OCI-M2 (cell line): Measurements from ENCODE around the gene POC5.
A peak's percentile ranks its signal among the peaks of the same experiment; 100 is the strongest.
"Not testable (repeated sequence)": the region's sequence is repeated elsewhere in the genome, so short reads cannot be mapped to it uniquely, and the experiment has no call there.

Experiments
- DNase-seq: peaks from one replicate; lab custom pipeline; 2025; ENCODE audit not compliant: unreplicated experiment; lab: John Stamatoyannopoulos, UW

The POC5 gene, protein sequence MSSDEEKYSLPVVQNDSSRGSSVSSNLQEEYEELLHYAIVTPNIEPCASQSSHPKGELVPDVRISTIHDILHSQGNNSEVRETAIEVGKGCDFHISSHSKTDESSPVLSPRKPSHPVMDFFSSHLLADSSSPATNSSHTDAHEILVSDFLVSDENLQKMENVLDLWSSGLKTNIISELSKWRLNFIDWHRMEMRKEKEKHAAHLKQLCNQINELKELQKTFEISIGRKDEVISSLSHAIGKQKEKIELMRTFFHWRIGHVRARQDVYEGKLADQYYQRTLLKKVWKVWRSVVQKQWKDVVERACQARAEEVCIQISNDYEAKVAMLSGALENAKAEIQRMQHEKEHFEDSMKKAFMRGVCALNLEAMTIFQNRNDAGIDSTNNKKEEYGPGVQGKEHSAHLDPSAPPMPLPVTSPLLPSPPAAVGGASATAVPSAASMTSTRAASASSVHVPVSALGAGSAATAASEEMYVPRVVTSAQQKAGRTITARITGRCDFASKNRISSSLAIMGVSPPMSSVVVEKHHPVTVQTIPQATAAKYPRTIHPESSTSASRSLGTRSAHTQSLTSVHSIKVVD

DNA sequence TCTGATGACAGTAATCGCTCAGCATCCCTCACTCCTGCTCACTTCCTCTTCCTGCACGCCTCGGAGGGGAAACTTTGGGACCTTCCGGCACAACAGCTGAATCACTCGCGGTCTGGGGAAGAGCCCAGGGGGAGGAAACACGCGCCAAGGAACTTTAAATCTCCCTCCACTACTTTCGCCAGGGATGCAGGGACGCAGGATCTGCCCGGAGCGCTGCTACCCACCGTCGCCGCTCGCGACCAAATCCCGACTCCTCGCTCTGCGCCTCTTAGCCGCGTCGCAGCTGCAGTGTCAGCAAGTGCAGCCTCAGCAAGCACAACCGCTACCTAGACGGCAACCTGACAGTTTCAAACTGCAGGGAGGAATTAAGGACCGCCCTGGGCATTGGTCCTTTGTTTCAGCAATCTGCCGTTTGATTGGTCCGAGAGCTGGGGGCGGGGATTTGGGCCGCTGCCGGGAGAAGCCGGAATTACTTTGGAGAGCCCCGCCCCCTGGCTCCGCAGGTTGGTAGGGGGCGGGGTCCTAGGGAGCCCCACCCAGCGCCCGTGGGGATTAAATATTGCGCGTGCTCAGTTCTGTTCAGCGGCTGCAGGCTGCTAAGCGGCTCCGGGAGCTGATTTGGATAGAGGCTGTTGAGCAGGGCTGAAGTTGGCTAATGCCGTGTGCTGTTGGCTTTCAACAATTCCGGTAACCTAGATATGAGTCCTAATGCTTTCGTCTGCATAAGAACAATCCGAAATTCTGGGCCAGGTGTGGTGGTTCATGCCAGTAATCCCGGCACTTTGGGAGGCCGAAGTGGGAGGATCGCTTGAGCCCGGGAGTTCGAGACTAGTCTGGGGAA is at the start of gene POC5:
Gene POC5 (minus strand): TSS at position 356 of the 841 bp plus-strand sequence. CDS start 4,500 bp downstream, outside the sequence.
- peak; percentile 87 for DNase-seq

DNA sequence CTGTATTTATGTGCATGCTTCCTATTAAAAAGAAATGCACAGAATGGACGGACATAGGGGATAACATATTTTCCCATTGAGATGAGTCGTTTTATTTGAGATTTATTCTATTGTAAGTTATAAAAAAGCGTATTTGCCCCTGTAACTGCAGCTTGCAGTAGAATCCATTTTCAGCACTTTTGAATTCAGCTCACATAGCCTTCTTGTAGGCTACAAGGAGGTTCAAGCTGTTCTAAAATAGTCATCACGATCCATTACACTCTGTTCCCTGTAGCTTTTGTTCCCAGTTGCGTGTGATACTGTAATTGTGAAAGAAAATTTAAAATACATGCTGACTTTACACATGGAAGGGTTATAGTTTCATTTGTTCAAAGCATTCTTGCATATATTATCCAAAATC is 40.9 kb upstream of the POC5 start:
- no peak for DNase-seq

DNA sequence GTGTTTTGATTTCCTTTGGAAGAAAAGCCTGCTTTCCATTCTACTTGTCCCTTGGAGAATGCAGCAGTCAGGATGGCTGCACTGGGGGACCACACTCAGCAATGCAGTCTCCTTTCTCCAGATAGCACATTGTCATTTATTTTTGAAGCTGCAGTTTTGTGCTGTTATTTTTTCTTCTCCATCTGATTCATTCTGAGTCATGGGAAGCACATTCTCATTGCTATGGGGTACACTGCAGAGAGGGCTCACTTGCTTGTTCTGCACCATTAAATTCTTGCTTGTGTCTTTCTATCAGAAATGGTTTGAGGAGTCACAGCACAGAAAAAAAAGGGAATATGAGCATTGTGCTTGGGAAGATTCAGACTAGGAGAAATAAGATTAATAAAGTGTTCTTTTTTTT is 39.7 kb upstream of the POC5 start:
- DNase-seq = no peak

DNA sequence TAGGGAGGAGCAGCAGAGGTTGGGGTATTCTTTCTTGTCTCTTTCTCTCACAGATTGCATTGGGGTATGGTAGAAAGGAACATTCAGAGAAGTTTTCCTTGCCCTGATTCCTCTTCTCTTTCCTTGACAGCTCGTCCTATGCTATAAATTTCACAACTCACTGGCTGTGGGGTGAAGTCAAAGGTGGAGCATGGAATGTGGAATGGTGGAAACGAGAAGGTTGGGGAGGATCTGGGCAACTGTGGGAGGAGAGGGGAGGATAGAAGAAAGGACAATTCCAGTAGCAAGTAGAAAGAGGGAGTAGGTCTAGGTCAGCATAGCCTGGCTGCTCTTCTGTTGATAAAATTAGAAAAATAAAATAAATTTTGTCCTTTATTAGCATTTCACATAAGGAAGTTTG is 39.0 kb upstream of the POC5 start:
- DNase-seq = no peak

DNA sequence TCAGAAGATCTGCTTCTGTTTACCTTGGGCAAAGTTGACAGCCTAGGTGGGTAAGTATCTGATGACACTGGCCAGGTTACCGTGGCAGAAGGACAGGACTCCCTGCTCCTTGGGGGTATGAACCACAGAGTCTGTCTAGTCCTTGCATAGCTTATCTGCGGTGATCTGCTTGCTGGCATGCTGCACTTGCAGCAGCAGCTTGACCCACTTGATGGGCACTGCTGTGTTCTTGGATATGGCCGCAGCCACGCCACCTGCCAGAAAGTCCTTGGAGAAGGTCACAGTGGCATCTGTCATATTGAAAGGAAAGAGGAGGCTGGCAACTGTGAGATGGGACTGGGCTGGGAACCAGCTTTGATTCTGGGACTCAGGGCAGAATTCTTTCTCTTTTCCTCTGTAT is 35.9 kb upstream of the POC5 start:
- no peak for DNase-seq

DNA sequence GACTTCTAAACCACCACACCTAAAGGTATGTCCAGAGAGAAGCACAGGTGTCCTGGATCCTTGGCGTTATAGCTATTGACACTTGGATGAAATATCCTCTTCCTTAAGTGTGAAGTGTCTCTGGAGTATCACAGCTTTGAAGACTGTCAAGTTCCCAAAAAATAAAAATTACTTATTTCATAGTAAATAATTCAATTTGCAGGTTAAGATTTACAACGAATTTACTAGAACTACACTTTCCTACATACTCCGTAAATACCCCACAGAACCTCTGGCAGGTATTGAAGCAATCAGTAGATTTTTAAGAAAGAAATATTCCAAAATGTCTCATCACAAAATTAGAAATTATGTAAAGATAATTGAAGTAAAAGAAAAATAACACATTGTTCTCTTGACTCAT is 27.1 kb upstream of the POC5 start:
- DNase-seq = no peak

DNA sequence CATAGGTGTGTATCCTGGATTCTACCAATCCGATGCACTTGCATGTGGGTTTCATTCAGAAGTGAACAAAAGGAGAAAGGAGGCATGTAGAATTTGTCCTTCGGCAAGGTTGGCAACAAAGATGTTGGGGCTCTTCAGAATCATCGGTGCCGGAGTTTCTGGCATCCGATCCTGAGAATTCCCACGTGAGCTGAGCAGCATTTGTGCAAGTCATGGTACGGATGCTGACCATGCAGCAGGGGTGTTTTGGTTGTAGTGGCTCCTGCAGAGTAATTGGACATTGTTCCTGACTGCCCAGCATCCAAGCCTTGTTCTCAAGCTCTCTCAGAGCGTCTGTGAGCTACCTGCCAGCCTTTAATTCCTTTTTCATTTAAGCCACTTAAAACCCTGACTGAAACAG is 19.0 kb upstream of the POC5 start:
- DNase-seq = no peak

DNA sequence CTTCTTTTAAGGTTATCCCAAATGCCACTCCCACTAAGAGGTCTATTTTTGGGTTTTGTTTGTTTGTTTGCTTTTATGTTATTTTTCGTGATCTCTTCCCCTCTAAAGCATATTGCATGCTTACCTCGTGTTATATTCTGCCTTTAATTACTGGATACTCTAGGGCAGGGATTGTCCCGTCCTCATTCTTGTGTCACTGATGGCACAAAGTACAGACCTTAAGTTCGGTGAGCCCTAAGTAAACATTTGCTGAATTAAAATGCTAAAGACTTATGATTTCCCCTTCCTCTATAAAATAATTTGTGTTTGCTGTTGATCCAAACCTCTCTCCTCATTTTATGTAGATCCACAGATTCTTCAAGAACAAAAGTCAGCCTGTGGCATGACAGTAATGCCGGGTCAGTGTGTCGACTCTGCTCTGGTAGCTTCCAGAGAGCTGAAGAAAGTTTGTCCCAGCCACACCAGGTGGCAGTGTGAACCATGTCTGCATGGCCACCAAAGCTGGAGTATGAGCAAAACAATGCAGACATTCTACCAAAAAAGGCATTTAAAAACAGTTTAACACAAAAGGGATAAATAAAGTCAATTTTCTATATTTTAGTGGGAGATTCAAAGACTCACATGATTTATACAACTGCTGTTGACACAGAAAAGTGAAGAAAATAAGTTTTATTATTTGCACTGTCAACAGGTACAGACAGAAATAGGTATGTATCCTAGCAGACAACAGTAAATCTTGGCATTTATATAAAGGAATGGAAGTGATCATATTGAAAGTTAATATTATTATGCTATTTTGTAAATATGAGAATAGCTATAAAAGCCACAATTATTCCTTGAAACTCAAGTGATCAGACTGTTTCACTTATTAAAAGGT is 17.9 kb upstream of the POC5 start:
- DNase-seq = no peak

DNA sequence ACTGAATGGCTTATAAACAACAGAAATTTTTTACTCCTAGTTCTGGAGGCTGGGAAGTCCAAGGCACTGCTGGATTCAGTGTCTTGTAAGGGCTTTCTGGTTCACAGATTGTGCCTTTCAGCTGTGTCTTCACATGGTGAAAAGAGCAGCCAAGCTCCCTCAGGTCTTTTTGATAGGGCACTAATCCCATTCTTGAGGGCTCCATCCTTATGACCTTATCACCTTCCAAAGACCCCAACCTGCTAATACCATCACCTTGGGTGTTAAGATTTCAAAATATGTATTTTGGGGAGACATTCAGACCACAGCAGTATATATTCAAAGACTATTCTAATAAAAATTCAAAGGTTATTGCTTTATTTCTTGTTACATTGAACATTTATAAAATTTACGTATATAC is 16.5 kb upstream of the POC5 start:
- DNase-seq = no peak

DNA sequence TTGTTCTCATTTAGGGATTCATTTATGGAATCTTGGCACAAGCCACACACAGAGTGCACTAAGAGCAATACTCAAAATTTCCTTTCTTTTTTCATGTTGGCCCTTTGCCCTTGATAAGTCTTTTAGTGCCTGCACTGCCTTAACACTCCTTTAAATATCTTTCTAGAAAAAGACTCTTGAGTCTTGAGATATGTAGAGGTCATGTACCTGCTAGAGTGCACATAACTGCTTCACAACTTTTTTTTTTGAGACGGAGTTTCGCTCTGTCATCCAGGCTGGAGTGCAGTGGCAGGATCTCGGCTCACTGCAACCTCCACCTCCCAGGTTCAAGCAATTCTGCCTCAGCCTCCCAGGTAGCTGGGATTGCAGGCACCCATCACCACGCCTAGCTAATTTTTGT is 14.3 kb upstream of the POC5 start:
- DNase-seq = not testable (repeated sequence)

DNA sequence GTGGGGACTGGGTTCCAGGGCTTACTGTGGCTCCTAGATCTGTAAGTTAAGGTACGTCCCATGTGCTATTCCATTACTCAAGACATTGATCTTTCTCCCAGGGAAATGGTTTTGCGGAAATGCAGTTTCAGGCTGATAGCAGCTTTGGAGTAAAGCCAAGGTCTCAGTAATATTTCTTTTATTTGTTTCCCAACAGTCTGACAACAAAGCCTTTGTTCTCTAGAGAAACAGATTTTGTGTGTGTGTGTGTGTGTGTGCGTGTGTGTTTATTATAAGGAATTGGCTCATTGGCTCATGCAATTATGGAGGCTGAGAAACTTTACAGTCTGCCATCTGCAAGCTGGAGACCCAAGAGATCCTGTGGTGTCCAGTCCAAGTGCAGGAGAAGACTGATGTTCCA is 12.1 kb upstream of the POC5 start:
- no peak for DNase-seq

DNA sequence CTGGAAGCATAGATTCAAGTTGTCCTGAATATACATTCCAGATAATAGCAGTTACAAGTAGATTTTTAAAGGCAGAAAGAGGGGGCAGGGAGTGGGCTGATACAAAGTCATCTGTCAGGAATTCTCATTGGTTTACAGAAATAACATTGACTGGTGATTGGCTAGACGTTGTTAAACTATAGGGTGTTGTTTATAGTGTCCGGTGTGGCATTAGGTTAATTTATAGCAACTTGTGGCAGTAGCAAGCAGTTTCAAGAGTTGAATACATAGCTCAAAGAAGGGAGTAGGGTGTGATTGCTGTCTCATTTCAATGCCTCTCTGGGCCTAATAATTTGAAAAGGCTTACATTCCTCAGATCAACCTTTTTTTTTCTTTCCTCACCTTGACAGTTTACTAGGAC is 10.7 kb upstream of the POC5 start:
- DNase-seq = no peak

DNA sequence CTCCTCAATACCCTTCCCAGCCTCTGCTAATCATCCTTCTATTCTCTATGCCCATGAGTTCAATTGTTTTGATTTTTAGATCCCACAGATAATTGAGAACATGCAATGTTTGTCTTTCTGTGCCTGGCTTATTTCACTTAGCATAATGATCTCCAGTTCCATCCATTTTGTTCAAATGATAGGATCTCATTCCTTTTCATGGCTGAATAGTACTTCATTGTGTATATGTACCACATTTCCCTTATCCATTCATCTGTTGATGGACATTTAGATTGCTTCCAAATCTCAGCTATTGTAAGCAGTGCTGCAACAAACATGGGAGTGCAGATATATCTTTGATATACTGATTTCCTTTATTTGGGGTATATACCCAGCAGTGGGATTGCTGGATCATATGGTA is 9.0 kb upstream of the POC5 start:
- not testable (repeated sequence) for DNase-seq

DNA sequence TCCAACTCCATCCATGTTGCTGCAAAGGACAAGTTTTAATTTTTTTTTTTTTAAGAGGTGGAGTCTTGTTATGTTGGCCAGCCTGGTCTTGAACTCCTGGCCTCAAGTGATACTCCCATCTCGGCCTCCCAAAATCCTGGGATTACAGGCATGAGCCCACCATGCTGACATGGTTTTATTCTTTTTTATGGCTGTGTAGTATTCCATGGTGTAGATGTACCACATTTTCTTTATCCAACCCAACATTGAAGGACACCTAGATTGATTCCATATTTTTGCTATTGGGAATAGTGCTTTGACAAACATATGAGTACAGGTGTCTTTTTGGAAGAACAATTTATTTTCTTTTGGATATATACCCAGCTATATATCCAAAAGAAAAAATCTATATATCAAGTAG is 6.1 kb upstream of the POC5 start:
- DNase-seq = no peak

DNA sequence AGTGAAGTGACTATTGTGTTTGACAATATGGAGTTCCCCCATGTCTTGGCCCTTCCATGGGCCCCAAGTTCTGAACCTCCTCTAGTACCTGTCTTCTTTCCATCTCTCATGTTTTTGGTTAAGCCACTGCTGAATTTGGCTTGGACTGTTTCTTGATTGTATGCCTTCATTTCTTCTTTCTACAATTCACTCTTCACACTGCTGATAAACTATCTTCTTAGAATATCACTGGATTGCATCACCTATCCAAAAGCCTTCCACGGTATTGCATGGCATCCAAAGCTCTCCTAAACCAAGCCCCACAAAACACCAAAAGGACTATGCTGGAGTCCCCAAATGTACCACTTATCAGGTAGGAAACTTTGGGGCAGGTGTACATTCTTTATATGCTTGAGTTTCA is 4.3 kb upstream of the POC5 start:
- no peak for DNase-seq

DNA sequence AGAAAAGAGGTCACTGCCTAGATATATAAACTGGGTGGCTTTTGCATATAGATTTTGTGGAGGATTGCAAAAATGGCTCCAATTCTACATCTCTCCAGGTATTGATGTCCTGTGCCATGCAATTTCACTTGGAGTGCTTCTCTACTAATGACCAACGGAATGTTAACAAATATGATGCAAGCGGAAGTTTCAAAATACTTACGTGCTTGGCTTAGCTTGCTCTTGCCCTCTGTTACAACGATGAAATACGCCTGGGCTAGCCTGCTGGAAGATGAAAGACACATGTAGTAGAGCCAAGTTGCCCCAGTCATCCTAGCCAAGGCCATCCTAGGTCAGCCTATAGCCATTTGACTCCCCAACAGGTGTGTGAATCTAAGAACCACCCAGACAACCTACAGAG is 3.6 kb upstream of the POC5 start:
- no peak for DNase-seq

DNA sequence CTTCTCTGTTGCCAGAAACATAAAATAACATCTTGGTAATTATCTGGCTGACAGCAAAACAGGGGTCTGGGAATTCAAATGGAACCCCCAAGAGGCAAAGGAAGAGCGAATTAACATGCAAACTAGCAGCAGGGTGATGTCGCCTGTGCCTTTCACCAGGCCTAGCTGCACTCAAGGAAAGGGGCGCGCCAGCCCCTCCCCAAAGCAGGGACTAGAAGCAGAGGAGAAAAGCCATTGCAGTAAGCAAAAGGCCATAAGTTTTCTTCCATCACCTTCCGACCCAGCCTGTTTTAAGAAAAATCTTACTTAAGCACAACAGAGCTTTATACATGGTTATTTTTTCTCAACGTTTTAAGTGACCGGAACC is 539 bp downstream of the POC5 start:
- peak; percentile 27 for DNase-seq

DNA sequence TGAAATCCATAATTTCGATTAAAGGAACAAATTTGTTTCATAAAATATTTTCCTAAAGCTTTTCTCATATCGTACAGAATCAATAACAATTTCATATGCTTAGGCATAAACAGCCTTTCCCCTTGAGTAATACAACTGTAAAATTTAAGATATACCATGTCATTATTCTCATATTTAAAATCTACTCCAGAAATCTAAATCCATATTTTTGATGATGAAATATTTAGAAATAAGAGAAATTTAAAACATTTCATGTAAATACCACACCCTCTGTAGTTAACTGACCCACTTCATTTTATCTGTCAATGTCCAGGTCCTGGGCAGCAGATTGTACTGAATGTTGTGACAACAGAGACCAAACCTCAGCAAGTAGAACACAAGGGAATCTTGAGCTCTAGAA is 5.1 kb downstream of the POC5 start:
- no peak for DNase-seq

DNA sequence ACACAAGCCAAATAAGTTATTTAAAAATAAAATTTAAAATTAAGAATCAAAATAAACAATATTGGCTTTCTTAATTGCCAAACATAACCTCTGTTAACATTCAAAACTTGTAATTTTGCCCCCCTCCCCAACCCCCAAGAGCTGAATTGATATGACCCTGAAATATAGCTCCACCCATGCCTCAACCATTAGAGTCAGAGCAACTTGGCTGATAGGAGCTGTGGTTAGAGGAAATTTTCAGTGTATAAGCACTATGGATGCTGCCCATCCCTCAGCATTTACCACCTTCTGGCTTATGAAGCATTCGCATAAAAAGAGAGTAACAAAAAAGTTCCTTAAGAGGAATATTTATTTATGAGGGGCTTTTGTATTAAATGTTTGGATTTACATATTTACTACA is 6.1 kb downstream of the POC5 start:
- no peak for DNase-seq

DNA sequence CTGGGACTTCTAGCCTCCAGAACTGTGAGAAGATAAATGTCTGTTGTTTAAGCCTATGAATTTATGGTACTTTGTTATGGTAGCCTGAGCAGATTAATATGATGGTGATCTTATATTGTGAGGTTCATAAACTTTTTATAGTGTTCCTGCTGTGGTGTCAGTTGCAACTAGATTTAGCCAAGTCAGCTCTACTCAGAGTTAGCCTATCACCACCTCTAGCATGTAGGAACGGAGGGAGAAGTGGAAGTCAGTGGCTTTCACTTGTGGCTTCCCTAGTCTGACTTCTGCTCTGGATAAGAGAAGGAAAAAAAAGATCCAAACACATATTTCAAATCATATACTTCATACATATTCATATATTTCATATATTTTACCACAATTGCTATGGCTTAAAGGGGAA is 6.6 kb downstream of the POC5 start:
- no peak for DNase-seq

DNA sequence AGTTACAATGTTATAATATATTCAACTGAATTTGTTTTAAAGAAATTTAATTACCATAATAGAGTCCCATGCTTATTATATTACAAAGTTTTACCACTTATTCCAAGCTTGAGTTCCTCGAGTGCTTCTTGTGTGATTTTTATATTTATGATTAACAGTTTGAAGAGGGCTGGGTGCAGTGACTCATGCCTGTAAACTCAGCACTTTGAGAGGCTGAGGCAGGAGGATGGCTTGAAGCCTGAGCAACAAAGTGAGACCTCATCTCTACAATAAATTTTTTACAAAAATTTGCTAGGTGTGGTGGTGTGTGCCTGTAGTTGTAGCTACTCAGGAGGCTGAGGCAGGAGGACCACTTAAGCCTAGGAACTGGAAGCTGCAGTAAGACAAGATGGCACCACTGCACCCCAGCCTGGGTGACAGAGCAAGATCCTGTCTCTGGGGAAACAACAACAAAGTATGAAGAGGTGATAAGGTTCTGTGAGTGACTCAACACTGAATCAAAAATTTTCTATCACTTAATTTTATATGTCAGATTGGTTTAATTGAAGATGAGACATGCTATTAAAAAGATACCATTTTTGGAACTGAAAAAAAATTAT is 9.2 kb downstream of the POC5 start:
- DNase-seq = no peak
